Stimulated activated CD8-positive, alpha-beta memory T cell treated with anti-CD3 and anti-CD28 coated beads, Interleukin-4, amount 100 ng/mL, for 1 hour (primary cell): ENCODE results near the gene TBXAS1.
"Not testable (repeated sequence)": the region's sequence is repeated elsewhere in the genome, so short reads cannot be mapped to it uniquely, and the experiment has no call there.

Experiments used
- DNase-seq, 2 donors: peaks; one replicate each; pipeline ENCODE4 v3.0.0-alpha.2; 2020; ENCODE audit warnings: low read depth in 2 of 2, low spot score in 1 of 2

The TBXAS1 gene

DNA sequence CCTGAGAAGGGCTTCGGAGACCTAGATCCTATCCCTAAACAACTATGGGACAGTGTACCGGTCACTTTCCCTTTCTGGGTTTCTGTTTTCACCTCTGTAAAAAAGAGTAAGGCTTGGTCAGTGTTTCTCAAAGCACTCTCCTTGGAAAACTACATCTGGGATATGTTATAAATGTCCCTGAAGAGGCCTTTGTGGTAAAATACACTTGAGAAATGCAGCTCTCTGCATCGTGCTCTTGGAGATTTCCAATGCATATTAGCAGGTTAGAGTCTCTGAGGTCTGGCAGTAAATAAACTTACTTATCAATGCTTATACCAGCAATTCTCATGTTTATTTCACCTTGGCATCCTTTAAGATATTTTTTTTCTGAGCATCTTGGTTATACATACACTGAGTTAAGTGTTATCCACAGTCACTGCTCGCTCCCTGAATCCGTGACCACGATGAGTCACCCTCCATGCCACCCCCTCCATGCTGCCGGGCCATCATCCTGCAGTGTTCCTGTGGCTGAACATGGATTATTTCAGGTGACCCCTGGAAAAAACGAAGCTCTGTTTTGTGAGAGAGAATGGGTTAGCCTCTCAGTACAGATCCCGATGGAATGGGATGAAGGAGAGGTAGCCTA lies 3.3 kb upstream of the TBXAS1 start:
- no peak for DNase-seq

DNA sequence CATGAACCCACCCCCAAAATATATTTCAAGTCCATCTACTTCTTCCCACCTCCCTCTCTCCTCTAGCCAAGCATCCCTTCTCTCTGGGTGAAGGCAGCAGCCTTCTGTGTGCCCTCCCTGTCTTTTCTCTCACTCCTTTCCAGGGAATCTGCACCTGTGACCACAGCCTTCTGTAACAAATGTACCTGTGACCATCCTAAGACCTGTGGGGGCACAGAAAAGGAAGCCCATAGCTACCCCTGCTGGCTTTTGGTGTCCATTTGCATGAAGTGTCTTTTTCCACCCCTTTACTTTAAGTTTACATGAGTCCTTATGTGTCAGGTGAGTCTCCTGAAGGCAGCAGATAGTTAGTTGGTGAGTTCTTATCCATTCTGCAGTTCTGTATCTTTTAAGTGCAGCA lies 2.0 kb upstream of the TBXAS1 start:
- no peak for DNase-seq

DNA sequence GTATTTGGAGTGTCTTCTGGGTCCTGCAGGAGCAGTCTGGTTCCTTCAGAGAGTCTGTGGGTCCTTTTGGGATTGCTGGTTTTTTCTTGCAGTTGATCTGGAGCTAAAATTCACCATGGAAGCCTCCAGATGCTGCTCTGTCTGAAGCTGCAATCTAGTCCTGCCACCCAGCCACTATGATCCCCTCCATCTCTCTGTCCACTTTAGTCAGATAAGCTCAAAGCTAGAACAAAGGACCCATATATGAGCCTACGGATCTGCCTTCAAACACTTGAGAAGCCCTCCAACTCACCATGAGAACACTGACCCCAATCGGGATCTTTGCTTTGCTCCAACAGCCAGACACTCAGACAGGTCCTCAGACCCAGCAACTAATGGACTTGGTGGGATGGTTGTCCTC lies 618 bp upstream of the TBXAS1 start:
- no peak for DNase-seq

DNA sequence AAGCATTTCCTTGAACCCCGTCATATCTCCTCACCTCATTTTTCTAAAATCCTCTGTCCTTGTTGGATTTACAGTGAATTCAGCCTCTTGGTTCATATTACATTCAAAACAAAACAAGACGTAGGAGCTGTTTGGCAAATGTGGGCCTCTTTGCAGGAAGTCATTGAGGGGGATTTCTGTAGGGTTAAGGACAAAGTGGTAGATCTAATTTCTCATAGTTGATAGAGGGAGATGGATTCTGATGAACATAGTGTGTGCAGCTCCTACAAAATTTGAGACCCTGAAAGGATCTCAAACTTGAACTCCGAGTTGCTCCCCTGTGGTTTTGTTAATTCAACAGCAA lies 682 bp downstream of the TBXAS1 start:
- DNase-seq, result no peak

DNA sequence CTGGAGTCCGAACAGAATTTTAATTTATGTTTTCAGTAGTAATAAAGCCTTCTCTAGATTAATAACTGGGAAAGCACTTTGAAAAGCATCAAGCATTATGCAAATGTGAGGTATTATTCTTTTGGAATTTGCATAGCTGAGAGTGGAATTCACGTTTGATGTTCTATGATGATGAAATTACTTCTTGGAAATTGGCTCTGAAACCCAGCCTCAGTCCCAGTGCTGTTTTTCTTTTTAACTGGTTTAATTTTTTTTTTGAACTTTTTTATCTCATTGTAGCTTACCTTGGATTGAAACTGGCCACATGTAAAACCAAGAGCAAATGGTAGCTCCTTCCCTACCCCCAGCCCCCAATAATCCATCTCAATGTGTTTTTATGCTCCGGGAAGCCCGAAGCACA lies 1.2 kb downstream of the TBXAS1 start:
- no peak for DNase-seq

DNA sequence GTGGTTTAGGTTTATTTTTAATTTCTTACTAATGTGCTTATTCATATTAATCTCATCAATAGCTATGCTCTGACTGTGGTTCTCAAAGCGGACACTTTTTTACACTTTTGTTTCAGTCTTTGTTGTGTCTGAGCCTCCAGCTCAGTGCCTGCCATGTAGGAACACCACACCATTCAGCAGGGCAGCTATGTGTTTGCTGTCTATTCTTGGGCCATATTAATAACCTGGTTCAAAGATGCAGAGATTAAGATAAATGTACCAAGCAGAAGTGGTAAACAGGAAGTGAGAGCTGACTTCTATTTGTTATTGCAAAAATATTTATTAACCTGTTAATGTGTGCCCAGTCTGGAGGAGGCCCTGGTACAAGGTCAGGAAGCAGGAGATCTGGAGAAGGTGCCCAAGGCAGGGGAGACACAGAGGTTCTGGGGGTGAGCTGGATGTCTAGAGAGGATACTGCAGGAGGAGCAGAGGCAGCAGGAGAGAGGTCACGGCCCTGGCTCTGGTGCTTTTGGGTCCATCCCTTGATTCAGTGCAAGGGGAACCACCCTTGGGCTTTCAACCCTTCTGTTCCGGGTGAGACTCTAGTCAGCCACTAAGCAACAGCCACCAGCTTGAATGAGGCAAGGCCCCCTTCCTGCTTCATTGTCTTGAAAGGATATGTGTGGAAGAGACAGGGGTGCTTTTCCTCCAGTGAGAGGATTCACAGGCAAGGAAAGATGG lies 1.9 kb downstream of the TBXAS1 start:
- DNase-seq, result no peak

DNA sequence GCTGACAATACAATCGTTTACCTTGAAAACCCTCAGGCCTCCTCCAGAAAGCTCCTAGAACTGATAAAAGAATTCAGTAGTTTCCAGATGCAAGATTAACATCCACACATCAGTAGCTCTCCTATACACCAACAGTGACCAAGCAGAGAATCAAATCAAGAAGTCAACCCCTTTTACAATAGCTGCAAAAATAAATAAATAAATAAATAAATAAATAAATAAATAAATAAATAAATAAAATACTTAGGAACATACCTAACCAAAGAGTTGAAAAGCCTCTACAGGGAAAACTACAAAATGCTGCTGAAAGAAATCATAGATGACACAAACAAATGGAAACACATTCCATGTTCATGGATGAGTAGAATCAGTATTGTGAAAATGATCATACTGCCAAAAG lies 6.8 kb downstream of the TBXAS1 start:
- not testable (repeated sequence) for DNase-seq

DNA sequence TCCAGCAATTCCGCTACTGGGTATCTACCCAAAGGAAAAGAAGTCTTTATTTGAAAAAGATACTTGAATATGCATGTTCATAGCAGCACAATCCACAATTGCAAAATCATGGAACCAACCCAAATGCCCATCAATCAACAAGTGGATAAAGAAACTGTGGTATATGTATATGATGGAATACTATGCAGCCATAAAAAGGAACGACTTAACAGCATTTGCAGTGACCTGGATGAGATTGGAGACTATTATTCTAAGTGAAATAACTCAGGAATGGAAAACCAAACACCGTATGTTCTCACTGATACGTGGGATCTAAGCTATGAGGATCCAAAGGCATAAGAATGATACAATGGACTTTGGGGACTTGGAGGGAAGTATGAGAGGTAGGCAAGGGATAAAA lies 8.2 kb downstream of the TBXAS1 start:
- DNase-seq, result not testable (repeated sequence)

DNA sequence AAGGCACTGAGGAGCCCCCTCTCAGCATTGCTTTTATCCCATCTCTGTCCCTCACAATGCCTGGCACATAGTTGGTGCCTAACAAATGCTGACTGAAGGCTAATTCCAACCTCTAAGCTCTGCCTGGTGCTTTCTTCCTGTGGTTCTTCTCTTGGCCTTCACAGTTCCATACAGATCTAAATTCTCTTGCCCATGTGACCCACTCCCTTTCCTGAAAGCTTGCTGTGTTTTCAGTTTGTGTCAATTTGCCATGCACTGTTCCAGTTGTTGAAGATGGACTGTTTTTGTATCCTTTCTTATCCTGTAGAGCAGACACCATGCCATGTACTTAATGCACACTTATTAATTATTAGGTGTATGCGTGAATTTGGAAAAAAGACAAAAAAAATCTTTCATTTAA lies 9.2 kb downstream of the TBXAS1 start:
- no peak for DNase-seq

DNA sequence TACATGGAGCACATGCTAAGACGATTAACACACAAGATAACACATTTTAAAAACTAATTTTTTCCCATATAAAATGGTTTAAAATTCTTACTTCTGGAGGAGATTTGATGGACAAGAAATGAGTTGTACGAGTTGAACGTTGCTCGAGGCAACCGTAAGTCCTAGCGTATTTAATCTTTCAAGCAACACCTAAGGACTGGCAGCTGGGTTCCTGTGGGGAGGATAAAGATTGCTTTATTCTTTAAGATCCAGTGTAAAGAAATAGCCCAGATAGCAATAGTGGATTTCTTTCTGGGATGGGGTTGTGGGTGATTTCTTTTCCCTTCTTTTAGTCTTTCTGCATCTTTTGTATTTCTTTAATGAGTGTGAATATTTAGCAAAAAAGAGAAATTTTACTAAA lies 9.8 kb downstream of the TBXAS1 start:
- no peak for DNase-seq

DNA sequence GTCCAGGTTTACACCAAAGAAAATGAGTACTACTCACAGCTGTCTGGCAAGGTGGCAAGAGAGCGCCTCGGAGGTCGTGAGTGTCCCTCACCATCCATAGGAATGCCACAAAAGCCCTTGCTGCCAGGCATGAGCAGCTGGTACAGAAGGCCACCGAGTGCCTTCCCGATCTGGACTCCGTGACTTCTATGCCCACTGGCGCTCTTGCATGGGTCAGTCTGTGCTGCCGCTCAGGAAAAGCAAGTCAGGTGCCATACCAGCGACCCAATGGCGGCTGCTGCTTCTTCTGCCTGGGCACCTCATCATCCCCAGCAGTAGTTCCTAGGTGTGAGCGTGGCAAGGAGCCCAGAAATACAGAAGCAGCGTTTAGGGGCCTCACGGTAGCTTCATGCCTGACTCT lies 11.7 kb downstream of the TBXAS1 start:
- DNase-seq, result no peak

DNA sequence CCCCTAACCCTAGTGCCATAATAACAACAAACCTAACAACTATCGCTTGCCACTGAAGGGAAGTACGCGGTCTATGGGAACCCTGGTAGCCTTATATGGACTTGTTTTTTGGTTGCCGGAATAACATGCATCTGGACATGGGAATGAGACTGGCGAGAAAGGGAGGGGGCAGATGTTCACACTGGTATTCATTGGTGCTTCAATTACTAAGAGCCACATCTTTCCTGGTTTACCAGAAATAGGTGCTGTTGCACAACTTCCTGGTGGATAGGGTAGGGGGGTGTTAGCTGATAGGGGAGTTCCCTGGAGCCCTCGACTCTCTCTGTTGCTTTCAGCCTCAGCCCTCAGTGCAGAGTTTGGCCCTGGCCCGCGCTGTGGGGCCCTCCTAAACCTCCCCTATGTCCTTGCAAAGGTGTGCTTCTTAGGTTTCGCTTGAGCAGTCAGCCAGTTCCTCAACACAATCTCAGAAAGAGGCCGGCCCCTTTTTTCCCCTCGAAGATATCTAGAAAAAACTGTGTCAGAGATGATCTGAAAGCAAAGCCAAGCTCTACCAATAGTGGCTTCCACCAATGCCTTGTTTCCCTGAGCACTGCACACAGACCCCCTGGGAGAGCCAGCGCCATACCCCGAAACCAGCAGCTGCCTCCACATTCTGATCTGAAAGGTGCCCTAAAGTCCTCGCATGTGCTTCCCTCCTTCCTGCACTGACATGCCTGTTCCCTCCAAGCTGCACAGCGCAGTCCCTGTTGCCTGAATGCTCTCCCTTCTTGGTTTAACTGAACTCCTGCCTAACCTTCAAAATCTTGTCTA lies 13.5 kb downstream of the TBXAS1 start:
- no peak for DNase-seq

DNA sequence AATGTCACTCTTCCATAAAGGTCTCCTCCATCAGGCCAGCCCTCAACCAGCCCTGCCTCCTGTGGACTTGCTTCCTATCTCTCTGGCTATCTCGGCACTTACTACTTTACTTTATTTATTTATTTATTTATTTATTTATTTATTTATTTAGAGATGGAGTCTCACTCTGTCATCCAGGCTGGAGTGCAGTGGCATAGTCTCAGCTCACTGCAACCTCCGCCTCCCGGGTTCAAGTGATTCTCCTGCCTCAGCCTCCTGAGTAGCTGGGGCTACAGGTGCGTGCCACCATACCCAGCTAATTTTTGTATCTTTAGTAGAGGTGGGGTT lies 14.1 kb downstream of the TBXAS1 start:
- DNase-seq, result not testable (repeated sequence)

DNA sequence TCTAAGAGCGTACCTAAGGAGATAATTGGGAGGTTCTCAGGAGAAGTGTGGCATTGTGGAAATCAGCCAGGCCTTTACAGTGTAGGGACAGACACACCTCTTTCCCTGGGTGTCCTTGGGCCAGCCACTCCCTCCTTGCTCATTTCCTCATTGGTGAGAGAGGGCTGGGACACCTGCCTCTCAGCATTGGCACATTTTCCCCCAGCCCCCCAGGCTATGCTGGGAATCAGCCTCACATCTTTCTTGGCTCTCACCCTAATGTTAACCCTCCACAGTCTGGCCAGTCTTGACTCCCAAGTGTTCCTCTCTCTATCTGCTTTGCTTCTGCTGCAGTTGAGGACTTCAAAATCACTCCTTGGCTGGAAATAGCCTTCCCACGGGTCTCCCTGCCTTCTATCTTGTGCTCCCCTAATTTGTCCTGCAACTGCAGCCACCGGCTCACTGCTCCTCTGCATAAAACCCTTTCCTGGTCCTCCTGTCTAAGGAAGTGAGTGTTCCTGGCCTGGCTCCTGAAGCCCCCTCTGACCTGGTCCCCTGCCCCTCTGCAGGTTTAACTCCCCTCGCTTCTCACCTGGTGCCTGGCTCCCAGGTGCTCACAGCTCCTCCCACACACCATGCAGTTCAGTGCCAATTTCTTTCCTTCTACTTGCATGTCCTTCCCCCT lies 15.8 kb downstream of the TBXAS1 start:
- DNase-seq, result no peak

DNA sequence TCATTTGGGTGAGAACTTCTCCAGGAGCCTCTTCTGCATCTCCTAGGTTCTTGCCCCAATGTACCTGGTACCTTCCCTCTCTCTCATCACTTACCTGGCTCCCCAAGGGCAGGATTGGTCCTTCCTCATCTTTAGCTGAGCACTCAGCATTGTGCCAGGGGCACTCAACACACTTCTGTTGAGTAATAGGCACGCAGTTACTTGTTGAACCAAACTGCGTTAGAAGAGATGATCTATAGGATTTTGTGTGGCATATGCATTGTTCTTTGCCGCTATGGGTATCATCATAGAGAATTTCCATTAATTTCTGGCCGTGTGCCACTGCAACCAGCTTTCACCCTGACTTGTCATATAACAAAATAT lies 16.4 kb downstream of the TBXAS1 start:
- DNase-seq, result no peak

DNA sequence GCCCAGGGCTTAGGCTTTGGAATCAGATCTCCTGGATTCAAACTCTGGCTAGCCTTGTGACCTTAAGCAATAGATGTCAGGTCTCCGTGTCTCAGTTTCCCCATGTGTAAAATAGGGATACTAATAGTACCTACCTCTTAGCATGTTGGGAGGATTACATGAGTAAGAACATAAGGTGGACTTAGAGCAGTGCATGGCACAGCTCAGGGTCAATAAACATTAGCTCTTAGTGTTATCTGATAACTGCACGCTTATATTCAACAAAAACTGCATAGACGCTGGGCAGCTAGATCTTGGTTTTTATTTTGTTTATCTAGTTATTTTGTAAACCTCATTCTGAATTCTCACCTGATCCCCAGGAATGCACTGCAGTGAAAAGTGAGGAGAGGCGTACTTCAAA lies 17.2 kb downstream of the TBXAS1 start:
- no peak for DNase-seq

DNA sequence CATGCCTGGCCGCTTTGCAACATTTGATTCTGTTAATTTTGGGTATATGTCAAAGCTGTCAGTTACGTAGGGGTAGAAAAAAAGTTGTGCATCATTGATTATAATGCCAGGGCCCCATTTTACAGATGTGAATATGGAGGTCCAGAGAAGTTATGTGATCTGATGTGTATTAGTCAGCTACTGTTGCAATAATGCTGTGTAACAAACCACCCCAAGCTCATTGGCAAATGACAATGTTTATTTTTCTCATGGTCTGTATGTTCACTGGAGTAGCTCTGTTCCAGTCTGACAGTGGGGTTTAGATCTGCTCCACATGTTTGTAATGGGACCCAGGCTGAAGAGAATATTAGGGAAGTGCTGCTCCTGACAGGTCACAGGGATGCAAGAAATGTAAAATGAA lies 19.2 kb downstream of the TBXAS1 start:
- DNase-seq, result no peak

DNA sequence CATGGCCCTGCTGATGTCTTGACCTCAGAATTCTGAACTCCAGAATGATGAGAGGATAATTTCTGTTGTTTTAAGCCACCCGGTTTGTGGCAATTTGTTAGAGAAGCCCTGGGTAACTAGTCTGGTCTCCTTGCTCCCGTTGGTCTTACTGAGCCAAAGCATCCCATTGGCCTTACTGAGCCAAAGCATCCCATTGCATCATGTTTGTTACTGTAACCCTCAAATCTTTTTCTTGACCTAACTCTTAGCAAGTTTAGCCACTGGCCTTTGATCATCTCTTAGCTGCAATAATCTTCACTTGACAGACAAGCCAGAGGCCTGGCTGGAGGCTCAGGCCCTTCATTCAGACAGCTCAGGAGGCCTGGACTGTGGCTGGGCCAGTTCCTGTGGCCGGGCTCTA lies 21.8 kb downstream of the TBXAS1 start:
- DNase-seq, result no peak

DNA sequence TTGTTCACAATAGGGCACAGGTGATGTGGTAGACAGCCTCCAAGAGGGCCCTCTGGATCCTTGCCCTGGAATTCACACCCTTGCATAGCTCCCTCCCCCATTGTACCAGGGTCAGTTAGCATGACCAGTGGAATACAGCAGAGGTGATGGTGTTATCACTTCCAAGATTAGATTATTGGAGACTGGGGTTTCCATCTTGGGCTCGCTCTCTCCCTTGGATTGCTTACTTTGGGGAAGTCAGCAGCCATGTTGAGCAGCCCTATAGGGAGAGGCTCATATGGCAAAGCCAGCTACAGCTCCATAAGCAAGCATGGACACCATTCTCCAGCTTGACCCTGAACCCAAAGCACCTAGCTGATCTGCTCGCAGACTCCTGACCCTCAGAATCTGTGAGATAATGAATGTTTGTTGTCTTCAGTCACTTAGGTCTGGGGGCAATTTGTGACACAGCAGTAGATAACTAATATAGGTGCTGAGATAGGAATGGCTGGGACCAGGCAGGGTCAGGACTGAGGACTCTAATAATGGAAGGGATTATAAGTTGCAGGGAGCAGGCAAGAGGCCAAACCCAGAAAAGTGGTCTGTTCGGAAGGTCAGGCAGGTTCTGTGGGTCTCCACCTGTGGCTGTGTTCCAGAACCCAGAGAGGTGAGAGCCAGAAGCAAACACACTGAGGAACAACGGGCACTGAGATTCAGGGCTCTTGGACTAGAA lies 22.9 kb downstream of the TBXAS1 start:
- DNase-seq, result no peak

DNA sequence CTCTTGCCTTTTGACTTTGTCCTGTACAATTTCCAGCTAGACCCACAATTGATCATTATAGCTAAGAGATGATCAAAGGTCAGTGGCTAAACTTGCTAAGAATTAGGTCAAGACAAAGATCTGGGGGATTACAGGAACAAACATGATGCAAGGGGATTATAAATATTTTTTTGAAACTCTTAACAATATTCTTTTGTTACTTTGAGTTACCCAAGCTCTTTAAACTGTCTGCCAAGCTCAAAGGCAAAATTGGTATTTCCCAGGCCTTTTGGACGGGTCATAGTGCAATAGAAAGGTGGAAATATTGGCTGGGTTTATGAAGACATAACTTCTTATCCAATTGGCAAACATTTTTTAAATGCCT lies 23.4 kb downstream of the TBXAS1 start:
- DNase-seq, result no peak

DNA sequence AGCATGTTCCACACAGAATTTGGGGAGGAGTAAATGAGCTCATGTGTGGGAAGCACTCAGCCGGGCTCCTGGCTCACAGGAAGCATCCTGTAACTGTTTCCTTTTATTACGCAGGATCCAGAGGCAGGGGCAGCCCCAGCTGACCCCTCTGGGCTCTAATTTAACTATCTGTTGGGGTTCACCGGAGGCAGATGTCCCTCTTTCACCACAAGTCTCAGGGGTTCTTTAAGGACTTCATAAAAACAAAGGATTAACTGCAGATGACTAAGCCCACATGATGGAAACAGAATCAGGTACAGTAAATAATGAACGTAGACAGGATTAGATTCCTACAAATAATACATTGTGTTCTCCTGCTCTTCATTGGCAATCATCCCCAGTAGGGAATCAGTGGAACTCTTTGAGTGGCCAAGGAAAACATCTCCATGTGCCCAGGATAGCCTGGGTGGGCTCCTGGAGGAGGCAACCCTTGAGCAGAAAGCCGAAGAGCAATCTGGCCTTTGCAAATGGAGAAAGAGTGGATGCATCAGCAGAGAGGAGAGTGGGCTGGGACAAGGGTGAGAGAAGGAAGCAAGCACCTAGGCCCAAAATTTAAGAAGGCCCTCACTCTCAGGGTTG lies 24.6 kb downstream of the TBXAS1 start:
- DNase-seq, result no peak
